HFFc6 (cell line): ENCODE data around the gene MC3R. TPM values are rescaled to one million over a fixed set of nuclear protein-coding genes. Genes with fewer than 3 reads are reported as not detected.
"Not testable (repeated sequence)": the region's sequence is repeated elsewhere in the genome, so short reads cannot be mapped to it uniquely, and the experiment has no call there.

Experiments used
- DNase-seq: peaks from one replicate; pipeline ENCODE4 v3.0.0-alpha.2; 2018
- H3K27ac Mint-ChIP-seq: 2 replicates; pipeline ENCODE4 v1.8.0; 2020; ENCODE audit warnings: mild to moderate bottlenecking, mixed read lengths
- H3K27me3 Mint-ChIP-seq: 2 replicates; pipeline ENCODE4 v1.8.0; 2021; ENCODE audit warnings: mild to moderate bottlenecking, moderate library complexity, mixed read lengths; ENCODE audit not compliant: insufficient read depth
- H3K36me3 Mint-ChIP-seq: 2 replicates; pipeline ENCODE4 v1.8.0; 2021; ENCODE audit warnings: low read depth, mixed read lengths
- H3K4me1 Mint-ChIP-seq: 2 replicates; pipeline ENCODE4 v1.8.0; 2020; ENCODE audit warnings: low read depth, mixed read lengths
- H3K4me3 Mint-ChIP-seq: 2 replicates; pipeline ENCODE4 v1.8.0; 2020; ENCODE audit warnings: mild to moderate bottlenecking, moderate library complexity, mixed read lengths
- H3K9me3 Mint-ChIP-seq: 2 replicates; pipeline ENCODE4 v1.8.0; 2020; ENCODE audit warnings: mild to moderate bottlenecking, mixed read lengths
- total RNA-seq, 6 experiments: library from RNA; stranded (reverse); fragmentation: NEBNext Ultra II Directional; extraction: Animal tissue kit (Norgen Biotek cat#: 25700); gene quantifications; 2 replicates in 1 of 6; 3 replicates in 5 of 6; pipeline ENCODE4 v1.2.3, GENCODE V29; 2021
- TF ChIP-seq, protein P1 (sequence below): fragments of 200-600 bp; sonication (generic); IDR thresholded peaks from 2 replicates; pipeline ENCODE4 v1.5.0; 2021; ENCODE audit warnings: antibody characterized with exemption, mild to moderate bottlenecking

MC3R gene
- total RNA-seq, 6 experiments from 2014 or later = not detected

DNA sequence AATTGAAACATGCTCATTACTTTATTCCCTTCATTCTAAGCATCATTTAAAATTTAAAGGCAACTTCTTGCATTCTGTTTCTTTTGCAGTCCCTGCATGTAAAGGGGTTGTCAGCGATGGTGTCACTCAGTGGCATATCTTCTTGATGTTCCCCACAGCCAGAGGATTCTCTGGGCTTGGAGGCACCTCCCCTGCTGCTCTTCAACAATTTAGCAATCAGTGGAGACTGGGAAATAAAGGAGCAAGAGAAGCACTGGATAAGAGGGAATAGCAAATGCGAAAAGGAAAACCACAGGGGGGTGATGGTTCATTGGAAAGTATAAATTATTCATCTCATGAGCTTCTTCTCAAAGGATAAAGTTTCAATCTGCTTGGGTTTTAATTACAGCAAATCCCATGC is 30.7 kb upstream of the MC3R start:
- Mint-ChIP-seq H3K4me3 (no peak overlapping the region), H3K36me3 (no peaks in the 10 kb centered on the region), H3K27ac (no peak overlapping the region), H3K4me1 (no peaks in the 10 kb centered on the region), H3K27me3 (no peaks in the 10 kb centered on the region; the same call in 1 of the 2 replicates), H3K9me3 (peaks cover 37% of the 10 kb centered on the region)
- TF ChIP-seq, protein P1, sequence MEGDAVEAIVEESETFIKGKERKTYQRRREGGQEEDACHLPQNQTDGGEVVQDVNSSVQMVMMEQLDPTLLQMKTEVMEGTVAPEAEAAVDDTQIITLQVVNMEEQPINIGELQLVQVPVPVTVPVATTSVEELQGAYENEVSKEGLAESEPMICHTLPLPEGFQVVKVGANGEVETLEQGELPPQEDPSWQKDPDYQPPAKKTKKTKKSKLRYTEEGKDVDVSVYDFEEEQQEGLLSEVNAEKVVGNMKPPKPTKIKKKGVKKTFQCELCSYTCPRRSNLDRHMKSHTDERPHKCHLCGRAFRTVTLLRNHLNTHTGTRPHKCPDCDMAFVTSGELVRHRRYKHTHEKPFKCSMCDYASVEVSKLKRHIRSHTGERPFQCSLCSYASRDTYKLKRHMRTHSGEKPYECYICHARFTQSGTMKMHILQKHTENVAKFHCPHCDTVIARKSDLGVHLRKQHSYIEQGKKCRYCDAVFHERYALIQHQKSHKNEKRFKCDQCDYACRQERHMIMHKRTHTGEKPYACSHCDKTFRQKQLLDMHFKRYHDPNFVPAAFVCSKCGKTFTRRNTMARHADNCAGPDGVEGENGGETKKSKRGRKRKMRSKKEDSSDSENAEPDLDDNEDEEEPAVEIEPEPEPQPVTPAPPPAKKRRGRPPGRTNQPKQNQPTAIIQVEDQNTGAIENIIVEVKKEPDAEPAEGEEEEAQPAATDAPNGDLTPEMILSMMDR = no peak
- no peak for DNase-seq

DNA sequence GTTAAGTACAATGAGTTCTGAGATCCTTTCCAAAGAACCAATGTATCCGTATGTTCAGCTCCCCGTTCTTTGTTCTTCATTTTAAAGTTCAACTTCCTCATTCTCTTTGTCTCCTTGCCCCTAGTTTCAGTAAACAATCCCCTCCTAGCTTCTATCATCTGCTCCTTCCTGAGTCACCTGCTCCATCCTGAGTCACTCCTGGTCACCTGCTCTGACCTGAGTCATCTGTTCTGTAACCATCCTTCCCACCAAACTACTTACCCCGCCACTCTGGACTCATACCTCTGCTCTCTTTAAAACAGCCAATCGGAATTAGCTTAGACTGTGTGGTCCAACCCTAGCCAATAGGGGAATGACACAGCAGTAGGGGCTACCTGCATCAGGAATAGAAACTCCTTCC is 27.3 kb upstream of the MC3R start:
- H3K27me3 Mint-ChIP-seq, DNase-seq, H3K4me1 Mint-ChIP-seq, H3K4me3 Mint-ChIP-seq, H3K36me3 Mint-ChIP-seq, H3K27ac Mint-ChIP-seq: not testable (repeated sequence)
- peaks cover 31% of the 10 kb centered on the region for H3K9me3 Mint-ChIP-seq

DNA sequence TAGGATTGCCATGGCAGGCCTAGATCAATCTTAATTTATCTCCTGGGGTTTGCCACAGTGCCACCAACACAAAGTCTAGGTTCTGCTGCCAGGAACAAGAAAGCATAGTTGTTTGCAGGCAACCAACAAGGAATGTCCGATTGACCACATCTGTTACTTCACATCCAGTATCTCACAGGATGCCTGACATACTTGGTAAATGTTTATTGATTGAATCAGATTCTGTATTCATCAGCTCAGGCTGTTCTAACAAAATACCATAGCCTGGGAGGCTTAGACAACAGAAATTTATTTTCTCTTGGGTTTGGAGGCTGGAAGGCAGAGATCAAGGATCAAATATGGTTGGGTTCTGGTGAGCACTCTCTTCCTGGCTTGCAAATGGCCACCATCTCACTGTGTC is 26.3 kb upstream of the MC3R start:
- Mint-ChIP-seq H3K4me1 (no peaks in the 10 kb centered on the region), H3K4me3 (no peak overlapping the region), H3K27me3 (no peaks in the 10 kb centered on the region), H3K36me3 (no peaks in the 10 kb centered on the region), H3K27ac (no peak overlapping the region), H3K9me3 (peaks cover 28% of the 10 kb centered on the region)
- DNase-seq = no peak
- TF ChIP-seq, protein P1 = no peak

DNA sequence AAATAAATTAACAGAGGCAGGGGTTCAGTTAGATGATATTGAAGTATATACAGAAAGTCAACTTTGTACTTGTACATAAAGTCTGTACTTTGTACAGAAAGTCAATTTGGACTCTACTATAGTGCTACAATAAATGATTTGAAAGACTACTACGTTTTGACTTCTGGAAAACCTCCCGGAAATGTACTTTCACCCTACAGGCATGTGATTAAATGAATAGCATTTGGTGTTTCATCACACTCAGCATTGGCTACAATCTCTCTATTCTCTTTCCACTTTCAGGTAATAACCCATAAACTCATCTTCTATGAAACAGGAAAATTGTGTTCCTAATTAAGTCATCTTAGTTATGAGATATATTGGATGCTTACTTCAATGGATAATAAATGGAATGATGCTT is 25.6 kb upstream of the MC3R start:
- Mint-ChIP-seq H3K36me3 (no peaks in the 10 kb centered on the region), H3K4me1 (no peaks in the 10 kb centered on the region), H3K27ac (no peak overlapping the region), H3K4me3 (no peak overlapping the region), H3K9me3 (peaks cover 26% of the 10 kb centered on the region), H3K27me3 (no peaks in the 10 kb centered on the region)
- DNase-seq = no peak
- TF ChIP-seq, protein P1 = no peak

DNA sequence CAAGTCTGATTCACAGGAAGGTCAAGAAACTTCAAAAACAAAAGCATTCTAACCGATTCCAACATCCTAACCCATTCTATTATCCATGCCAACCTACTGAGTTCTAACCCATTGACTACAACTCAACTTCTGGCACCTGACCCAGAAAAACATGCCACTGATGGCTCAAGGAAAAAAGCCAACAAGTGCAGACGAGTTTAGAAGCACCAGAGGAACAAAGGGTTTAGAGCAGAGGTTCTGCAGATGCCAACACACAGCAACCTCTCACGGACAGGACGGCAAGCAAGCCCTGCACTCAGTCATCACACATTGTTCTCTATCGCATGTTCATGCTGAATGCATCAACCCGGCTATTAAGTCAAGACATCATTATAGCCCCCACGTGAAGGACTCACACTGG is 25.2 kb upstream of the MC3R start:
- H3K4me1 Mint-ChIP-seq = no peaks in the 10 kb centered on the region
- TF ChIP-seq, protein P1 = no peak
- peaks cover 28% of the 10 kb centered on the region for H3K9me3 Mint-ChIP-seq
- no peak for DNase-seq
- no peak overlapping the region for H3K27ac Mint-ChIP-seq
- no peaks in the 10 kb centered on the region for H3K27me3 Mint-ChIP-seq
- H3K36me3 Mint-ChIP-seq = no peaks in the 10 kb centered on the region
- no peak overlapping the region for H3K4me3 Mint-ChIP-seq

DNA sequence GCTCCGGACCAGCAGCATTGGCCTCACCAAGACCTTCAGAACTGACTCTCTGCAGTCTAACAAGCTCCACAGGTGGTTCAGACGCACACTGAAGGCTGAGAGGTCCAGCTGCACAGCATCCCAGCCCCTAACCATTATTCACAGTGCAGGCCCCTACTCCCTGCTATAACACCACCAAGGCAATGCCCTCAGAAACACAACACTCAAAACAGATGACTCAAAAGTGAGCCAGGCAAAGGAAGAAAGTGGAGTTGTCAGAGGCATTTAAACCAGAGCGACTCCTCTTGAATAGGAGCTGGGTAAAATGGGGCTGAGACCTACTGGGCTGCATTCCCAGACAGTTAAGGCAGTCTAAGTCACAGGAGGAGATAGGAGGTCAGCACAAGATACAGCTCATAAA is 20.5 kb upstream of the MC3R start:
- Mint-ChIP-seq H3K27me3 (no peaks in the 10 kb centered on the region), H3K4me3 (no peak overlapping the region), H3K36me3 (no peaks in the 10 kb centered on the region), H3K4me1 (no peaks in the 10 kb centered on the region), H3K9me3 (peaks cover 14% of the 10 kb centered on the region), H3K27ac (no peak overlapping the region)
- DNase-seq = no peak
- TF ChIP-seq, protein P1 = no peak
